Measurements from ENCODE around the gene GDAP2.

GDAP2 gene

DNA sequence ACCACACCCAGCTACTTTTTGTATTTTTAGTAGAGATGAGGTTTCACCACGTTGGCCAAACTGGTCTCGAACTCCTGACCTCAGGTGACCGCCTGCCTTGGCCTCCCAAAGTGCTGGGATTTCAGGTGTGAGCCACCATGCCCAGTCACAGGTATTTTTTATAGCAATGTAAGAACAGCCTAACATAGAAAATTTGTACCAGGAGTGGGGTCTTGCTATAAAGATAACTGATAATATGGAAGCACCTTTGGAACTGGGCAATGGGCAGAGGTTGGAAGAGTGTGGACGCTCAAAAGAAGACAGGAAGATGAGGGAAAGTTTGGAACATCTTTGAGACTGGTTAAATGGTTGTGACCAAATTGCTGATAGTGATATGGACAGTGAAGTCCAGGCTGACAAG lies 99.2 kb downstream of the GDAP2 start:
- Histone ChIP-seq H3K4me1 (ENCODE audit: insufficient read depth, low read length, severe bottlenecking) (no peaks in the 10 kb centered on the region), H3F3A (ENCODE audit: insufficient read depth, low read length) (no peaks in the 10 kb centered on the region), H3K9me3 (ENCODE audit: low read length) (no peaks in the 10 kb centered on the region), H3K9ac (ENCODE audit: low read length) (no peak overlapping the region), H3K79me2 (ENCODE audit: insufficient read depth, low read length) (no peaks in the 10 kb centered on the region), H3K4me2 (ENCODE audit: low read length) (no peak overlapping the region), H2AFZ (ENCODE audit: low read length) (no peak overlapping the region), H4K20me1 (ENCODE audit: insufficient read depth, low read length) (no peaks in the 10 kb centered on the region), H3K27ac (ENCODE audit: low read depth, low read length, poor library complexity, severe bottlenecking) (no peak overlapping the region), H3K4me3 (ENCODE audit: low read depth, low read length, poor library complexity, severe bottlenecking) (no peak overlapping the region), H3K36me3 (ENCODE audit: insufficient read depth, low read length) (no peaks in the 10 kb centered on the region), H3K27me3 (ENCODE audit: insufficient read depth, low read length) (no peaks in the 10 kb centered on the region), H3K9me2 (ENCODE audit: low read depth, low read length) (no peaks in the 10 kb centered on the region)
- TF ChIP-seq, protein P1, sequence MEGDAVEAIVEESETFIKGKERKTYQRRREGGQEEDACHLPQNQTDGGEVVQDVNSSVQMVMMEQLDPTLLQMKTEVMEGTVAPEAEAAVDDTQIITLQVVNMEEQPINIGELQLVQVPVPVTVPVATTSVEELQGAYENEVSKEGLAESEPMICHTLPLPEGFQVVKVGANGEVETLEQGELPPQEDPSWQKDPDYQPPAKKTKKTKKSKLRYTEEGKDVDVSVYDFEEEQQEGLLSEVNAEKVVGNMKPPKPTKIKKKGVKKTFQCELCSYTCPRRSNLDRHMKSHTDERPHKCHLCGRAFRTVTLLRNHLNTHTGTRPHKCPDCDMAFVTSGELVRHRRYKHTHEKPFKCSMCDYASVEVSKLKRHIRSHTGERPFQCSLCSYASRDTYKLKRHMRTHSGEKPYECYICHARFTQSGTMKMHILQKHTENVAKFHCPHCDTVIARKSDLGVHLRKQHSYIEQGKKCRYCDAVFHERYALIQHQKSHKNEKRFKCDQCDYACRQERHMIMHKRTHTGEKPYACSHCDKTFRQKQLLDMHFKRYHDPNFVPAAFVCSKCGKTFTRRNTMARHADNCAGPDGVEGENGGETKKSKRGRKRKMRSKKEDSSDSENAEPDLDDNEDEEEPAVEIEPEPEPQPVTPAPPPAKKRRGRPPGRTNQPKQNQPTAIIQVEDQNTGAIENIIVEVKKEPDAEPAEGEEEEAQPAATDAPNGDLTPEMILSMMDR (IDR thresholded peaks at IDR 0.05; ENCODE audit: low read length) = no peak
- no peak for TF ChIP-seq EZH2 (IDR thresholded peaks at IDR 0.05; ENCODE audit: borderline replicate concordance, low read length)

DNA sequence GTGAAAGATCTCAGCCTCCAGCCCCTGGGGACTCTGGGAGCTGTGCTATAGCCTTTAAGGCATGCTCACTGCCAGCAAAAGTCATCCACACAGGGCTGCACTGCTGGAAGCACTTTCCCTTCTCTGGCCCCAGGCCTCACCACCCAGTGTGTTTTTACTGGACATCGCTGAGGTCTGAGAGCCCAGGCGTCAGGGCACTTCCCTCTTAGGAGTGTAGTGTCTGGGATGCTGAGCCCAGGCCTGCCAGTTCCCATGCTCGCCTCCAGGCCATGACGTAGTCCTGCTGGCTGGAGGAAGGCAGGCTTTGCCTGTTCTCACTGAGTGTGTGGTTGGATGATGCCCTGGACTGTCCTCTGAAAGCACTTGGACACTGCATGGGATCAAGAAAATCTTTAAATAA lies 101.2 kb downstream of the GDAP2 start:
- H3K9me2 ChIP-seq (ENCODE audit: low read depth, low read length) = no peaks in the 10 kb centered on the region
- no peak overlapping the region for H3K9ac ChIP-seq (ENCODE audit: low read length)
- no peaks in the 10 kb centered on the region for H3K4me1 ChIP-seq (ENCODE audit: insufficient read depth, low read length, severe bottlenecking)
- no peak overlapping the region for H3K4me3 ChIP-seq (ENCODE audit: low read depth, low read length, poor library complexity, severe bottlenecking)
- no peaks in the 10 kb centered on the region for H3F3A ChIP-seq (ENCODE audit: insufficient read depth, low read length)
- H3K79me2 ChIP-seq (ENCODE audit: insufficient read depth, low read length) = no peaks in the 10 kb centered on the region
- no peaks in the 10 kb centered on the region for H3K9me3 ChIP-seq (ENCODE audit: low read length)
- no peaks in the 10 kb centered on the region for H3K36me3 ChIP-seq (ENCODE audit: insufficient read depth, low read length)
- TF ChIP-seq, protein P1 (IDR thresholded peaks at IDR 0.05; ENCODE audit: low read length) = no peak
- no peak for TF ChIP-seq EZH2 (IDR thresholded peaks at IDR 0.05; ENCODE audit: borderline replicate concordance, low read length)
- H3K4me2 ChIP-seq (ENCODE audit: low read length) = no peak overlapping the region
- no peaks in the 10 kb centered on the region for H4K20me1 ChIP-seq (ENCODE audit: insufficient read depth, low read length)
- H2AFZ ChIP-seq (ENCODE audit: low read length) = no peak overlapping the region
- H3K27ac ChIP-seq (ENCODE audit: low read depth, low read length, poor library complexity, severe bottlenecking) = no peak overlapping the region
- H3K27me3 ChIP-seq (ENCODE audit: insufficient read depth, low read length) = no peaks in the 10 kb centered on the region

DNA sequence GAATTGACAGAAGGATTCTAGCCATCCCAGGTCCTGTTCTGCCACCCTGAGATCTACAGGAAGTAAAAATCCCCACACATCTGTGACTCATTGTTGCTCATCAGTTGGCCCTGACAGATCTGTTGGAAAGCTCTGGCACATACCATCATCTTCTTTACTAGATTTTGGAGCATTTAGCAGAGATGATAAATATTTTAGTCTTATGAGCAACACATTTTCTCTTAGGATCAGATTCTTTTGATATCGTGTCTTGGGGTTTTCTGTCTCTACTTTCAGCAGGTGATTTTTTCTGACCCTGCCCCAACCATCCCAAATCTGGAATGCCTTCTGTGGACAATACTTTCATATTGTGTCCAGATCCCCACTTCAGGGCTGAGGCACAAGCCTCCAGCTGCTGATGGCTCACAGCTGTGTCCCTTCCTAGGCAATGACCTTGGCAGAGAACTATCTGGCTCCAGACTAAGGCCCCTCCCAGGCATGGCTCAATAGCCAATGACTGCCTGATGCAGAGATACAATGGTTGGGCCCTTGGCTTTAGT lies 102.8 kb downstream of the GDAP2 start:
- no peaks in the 10 kb centered on the region for H3K79me2 ChIP-seq (ENCODE audit: insufficient read depth, low read length)
- H3K9me3 ChIP-seq (ENCODE audit: low read length) = peaks cover 6% of the 10 kb centered on the region
- no peaks in the 10 kb centered on the region; the same call in 1 of the 2 replicates for H3K27me3 ChIP-seq (ENCODE audit: insufficient read depth, low read length)
- no peak overlapping the region for H3K27ac ChIP-seq (ENCODE audit: low read depth, low read length, poor library complexity, severe bottlenecking)
- no peaks in the 10 kb centered on the region for H3F3A ChIP-seq (ENCODE audit: insufficient read depth, low read length)
- H3K9me2 ChIP-seq (ENCODE audit: low read depth, low read length) = no peaks in the 10 kb centered on the region
- H4K20me1 ChIP-seq (ENCODE audit: insufficient read depth, low read length) = no peaks in the 10 kb centered on the region
- H3K9ac ChIP-seq (ENCODE audit: low read length) = no peak overlapping the region
- H2AFZ ChIP-seq (ENCODE audit: low read length) = no peak overlapping the region
- no peak for TF ChIP-seq EZH2 (IDR thresholded peaks at IDR 0.05; ENCODE audit: borderline replicate concordance, low read length)
- TF ChIP-seq, protein P1 (IDR thresholded peaks at IDR 0.05; ENCODE audit: low read length) = no peak
- no peak overlapping the region for H3K4me2 ChIP-seq (ENCODE audit: low read length)
- H3K36me3 ChIP-seq (ENCODE audit: insufficient read depth, low read length) = no peaks in the 10 kb centered on the region
- no peak overlapping the region for H3K4me3 ChIP-seq (ENCODE audit: low read depth, low read length, poor library complexity, severe bottlenecking)
- H3K4me1 ChIP-seq (ENCODE audit: insufficient read depth, low read length, severe bottlenecking) = no peaks in the 10 kb centered on the region
